SU-DHL-6 (cell line): ENCODE measurements around the gene TEDC1.
"Not testable (repeated sequence)": the region's sequence is repeated elsewhere in the genome, so short reads cannot be mapped to it uniquely, and the experiment has no call there.

Source experiments
- H2AFZ ChIP-seq: fragments of 200-600 bp; sonication (generic); 2 replicates; pipeline ENCODE4 v1.6.1; 2014; ENCODE audit warnings: low read depth, mild to moderate bottlenecking, moderate library complexity, mixed read lengths, antibody characterized with exemption, low read length; ENCODE audit not compliant: severe bottlenecking
- H3F3A ChIP-seq: fragments of 200-600 bp; shearing (Covaris generic); 2 replicates; pipeline ENCODE4 v1.6.0; 2016; ENCODE audit warnings: antibody characterized with exemption, mild to moderate bottlenecking; ENCODE audit not compliant: insufficient read depth
- H3K27ac ChIP-seq: fragments of 200-600 bp; sonication (generic); 2 replicates; pipeline ENCODE4 v1.5.1; 2016; ENCODE audit warnings: low read depth, mild to moderate bottlenecking, low read length, moderate library complexity, mixed read lengths
- H3K27me3 ChIP-seq: fragments of 200-600 bp; sonication (generic), shearing (Covaris generic); 2 replicates; pipeline ENCODE4 v1.6.0; 2014; ENCODE audit warnings: mild to moderate bottlenecking, low read length
- H3K36me3 ChIP-seq: fragments of 200-600 bp; sonication (generic); 2 replicates; pipeline ENCODE4 v1.6.1; 2014; ENCODE audit warnings: mild to moderate bottlenecking, low read length, mixed read lengths
- H3K4me2 ChIP-seq: fragments of 300-600, 200-600 bp; shearing (Covaris generic), sonication (generic); 2 replicates; pipeline ENCODE4 v1.6.0; 2014; ENCODE audit warnings: low read length, low read depth, mild to moderate bottlenecking; ENCODE audit not compliant: poor library complexity, severe bottlenecking
- H3K4me3 ChIP-seq: fragments of 200-600 bp; sonication (generic); 2 replicates; pipeline ENCODE4 v1.5.1; 2014; ENCODE audit warnings: antibody characterized with exemption, low read length, mild to moderate bottlenecking, mixed read lengths; ENCODE audit not compliant: insufficient read depth, poor library complexity, severe bottlenecking
- H3K79me2 ChIP-seq: fragments of 200-600 bp; sonication (generic); 2 replicates; pipeline ENCODE4 v1.6.1; 2014; ENCODE audit warnings: mild to moderate bottlenecking, low read length, moderate library complexity; ENCODE audit not compliant: insufficient read depth
- H3K9ac ChIP-seq: fragments of 200-600 bp; sonication (generic); 2 replicates; pipeline ENCODE4 v1.7.0; 2014; ENCODE audit warnings: mild to moderate bottlenecking, low read length
- H3K9me2 ChIP-seq: fragments of 200-600 bp; sonication (generic); replicated peaks from 2 replicates; pipeline ENCODE4 v1.6.1; 2014; ENCODE audit warnings: low read length; ENCODE audit not compliant: insufficient read depth
- H3K9me3 ChIP-seq: fragments of 200-600 bp; sonication (generic); 2 replicates; pipeline ENCODE4 v1.6.1; 2014; ENCODE audit warnings: low read length, mixed read lengths; ENCODE audit not compliant: insufficient read depth
- H4K20me1 ChIP-seq: fragments of 200-600 bp; sonication (generic); 2 replicates; pipeline ENCODE4 v1.6.1; 2014; ENCODE audit warnings: low read depth, mild to moderate bottlenecking, antibody characterized with exemption, low read length, moderate library complexity, mixed read lengths
- CTCF ChIP-seq: fragments of 200-600 bp; sonication (generic); IDR thresholded peaks from one replicate; pipeline ENCODE4 v1.5.1; 2017; ENCODE audit warnings: antibody characterized with exemption, mild to moderate bottlenecking, low read length, moderate library complexity; ENCODE audit not compliant: insufficient read depth, poor library complexity, severe bottlenecking
- EZH2phosphoT487 ChIP-seq: fragments of 200-600 bp; sonication (generic), shearing (Covaris generic); conservative IDR thresholded peaks from 2 replicates; pipeline ENCODE4 v1.6.1; 2018; ENCODE audit warnings: mild to moderate bottlenecking, antibody characterized with exemption, low read length, moderate library complexity, mixed read lengths

Gene TEDC1

GRCh38 chr14:105541218-105541875 is 50.3 kb downstream of the TEDC1 start:
- 0 out of 2 replicates have a peak, but pooled peaks cover 5% of the 10 kb centered on the region for H3K27me3 ChIP-seq
- no peak overlapping the region for H3K4me3 ChIP-seq
- H2AFZ ChIP-seq: no peak overlapping the region
- no peaks in the 10 kb centered on the region for H3K9me3 ChIP-seq
- no peak overlapping the region for H3K27ac ChIP-seq
- no peaks in the 10 kb centered on the region for H4K20me1 ChIP-seq
- TF ChIP-seq EZH2phosphoT487: no peak
- TF ChIP-seq CTCF: no peak
- H3K36me3 ChIP-seq: 0 out of 2 replicates have a peak, but pooled peaks cover 3% of the 10 kb centered on the region
- H3K79me2 ChIP-seq: no peaks in the 10 kb centered on the region
- no peak overlapping the region for H3K9ac ChIP-seq
- no peaks in the 10 kb centered on the region for H3F3A ChIP-seq
- H3K4me2 ChIP-seq: no peak overlapping the region
- no peaks in the 10 kb centered on the region for H3K9me2 ChIP-seq

DNA sequence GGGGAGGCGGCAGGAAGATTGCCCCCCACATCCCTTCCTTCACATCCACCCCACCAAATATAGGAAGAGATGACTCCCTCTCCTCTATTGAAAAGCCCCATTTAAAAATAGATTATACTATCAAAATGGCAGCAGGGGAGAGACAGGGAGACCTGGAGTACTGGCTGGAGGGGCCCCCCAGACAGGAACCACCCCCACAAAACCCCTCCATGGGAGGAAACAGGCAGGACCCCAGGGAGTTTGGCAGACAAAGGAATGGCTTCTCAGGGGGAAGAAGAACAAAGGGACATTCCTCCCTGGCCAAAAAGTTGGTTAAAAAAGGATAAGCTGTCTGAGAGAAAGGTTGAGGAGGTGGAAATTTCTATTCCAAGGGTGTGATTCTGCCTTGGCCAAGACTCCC is 54.6 kb downstream of the TEDC1 start:
- not testable (repeated sequence) for H3K36me3 ChIP-seq, H3K27me3 ChIP-seq, H3K4me2 ChIP-seq, H3K9ac ChIP-seq, H3F3A ChIP-seq, H3K4me3 ChIP-seq, H3K27ac ChIP-seq, H2AFZ ChIP-seq, H3K9me2 ChIP-seq, H3K79me2 ChIP-seq, H3K9me3 ChIP-seq, H4K20me1 ChIP-seq

- H3K9me3 ChIP-seq, H3K4me2 ChIP-seq, H3K27ac ChIP-seq, H3F3A ChIP-seq, H3K9me2 ChIP-seq, H3K27me3 ChIP-seq, H3K36me3 ChIP-seq, H3K9ac ChIP-seq, H3K4me3 ChIP-seq, H3K79me2 ChIP-seq, H4K20me1 ChIP-seq, H2AFZ ChIP-seq: not testable (repeated sequence)
These were observed 55.4 kb downstream of the TEDC1 start for GRCh38 chr14:105546410-105546809.

DNA sequence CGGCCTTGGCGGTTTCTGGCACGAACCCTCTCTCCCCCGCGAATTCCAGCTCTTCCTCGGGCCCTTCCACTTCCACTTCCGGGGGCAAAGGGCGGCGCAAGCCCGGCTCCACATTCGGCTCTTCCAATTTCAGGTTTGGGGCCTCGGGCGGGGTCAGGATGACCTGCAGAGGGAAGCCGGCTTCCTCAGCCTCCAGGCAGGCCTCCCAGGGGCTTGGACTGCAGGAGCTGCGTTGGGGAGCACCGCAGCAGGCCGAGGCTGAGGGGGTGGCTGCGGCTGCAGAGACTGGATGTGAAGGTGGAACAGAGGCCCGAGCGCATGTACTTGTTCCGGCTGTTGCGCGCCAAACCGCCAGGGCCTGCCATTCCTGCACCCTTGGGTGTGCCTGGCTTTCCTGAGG is 56.0 kb downstream of the TEDC1 start:
- not testable (repeated sequence) for H3K27me3 ChIP-seq, H3K9me3 ChIP-seq, H3K9me2 ChIP-seq, H3K79me2 ChIP-seq, H2AFZ ChIP-seq, H3K4me2 ChIP-seq, H3K27ac ChIP-seq, H3K4me3 ChIP-seq, H3K36me3 ChIP-seq, H3K9ac ChIP-seq, H3F3A ChIP-seq, H4K20me1 ChIP-seq

GRCh38 chr14:105547741-105548169 is 56.7 kb downstream of the TEDC1 start:
- Histone ChIP-seq H3F3A (0 out of 2 replicates have a peak, but pooled peaks cover 3% of the 10 kb centered on the region), H2AFZ (no peak overlapping the region), H3K27me3 (0 out of 2 replicates have a peak, but pooled peaks cover 5% of the 10 kb centered on the region), H3K4me2 (no peak overlapping the region), H3K27ac (no peak overlapping the region), H3K9me2 (no peaks in the 10 kb centered on the region), H3K4me3 (no peak overlapping the region), H3K9me3 (no peaks in the 10 kb centered on the region), H3K79me2 (no peaks in the 10 kb centered on the region), H4K20me1 (no peaks in the 10 kb centered on the region), H3K9ac (no peak overlapping the region), H3K36me3 (0 out of 2 replicates have a peak, but pooled peaks cover 2% of the 10 kb centered on the region)
- TF ChIP-seq EZH2phosphoT487 (no peak), CTCF (no peak)
